ENCODE measurements around the gene SDF4. TPM values are rescaled to one million over a fixed set of nuclear protein-coding genes. Genes with fewer than 3 reads are reported as not detected.
"Not testable (repeated sequence)": the region's sequence is repeated elsewhere in the genome, so short reads cannot be mapped to it uniquely, and the experiment has no call there.

The SDF4 gene
- total RNA-seq, 2 donors from 2014 or later: 157 to 230 TPM

GRCh38 chr1:1177452-1178206 is 54.2 kb downstream of the SDF4 start:
- Histone ChIP-seq H3K27ac (no peak overlapping the region), H3K36me3 (no peaks in the 10 kb centered on the region), H3K9me3 (no peaks in the 10 kb centered on the region), H3K4me3 (no peak overlapping the region), H3K27me3 (replicated peaks; ENCODE audit: insufficient read depth) (no peaks in the 10 kb centered on the region), H3K4me1 (ENCODE audit: control insufficient read depth in 1 of 2, low read depth in 2 of 2) (no peaks in the 10 kb centered on the region)
- DNase-seq (ENCODE audit: low spot score) (no peak), ATAC-seq (ENCODE audit: insufficient number of reproducible peaks, low FRiP score, low read depth) (no peak)
- TF ChIP-seq, protein P1, sequence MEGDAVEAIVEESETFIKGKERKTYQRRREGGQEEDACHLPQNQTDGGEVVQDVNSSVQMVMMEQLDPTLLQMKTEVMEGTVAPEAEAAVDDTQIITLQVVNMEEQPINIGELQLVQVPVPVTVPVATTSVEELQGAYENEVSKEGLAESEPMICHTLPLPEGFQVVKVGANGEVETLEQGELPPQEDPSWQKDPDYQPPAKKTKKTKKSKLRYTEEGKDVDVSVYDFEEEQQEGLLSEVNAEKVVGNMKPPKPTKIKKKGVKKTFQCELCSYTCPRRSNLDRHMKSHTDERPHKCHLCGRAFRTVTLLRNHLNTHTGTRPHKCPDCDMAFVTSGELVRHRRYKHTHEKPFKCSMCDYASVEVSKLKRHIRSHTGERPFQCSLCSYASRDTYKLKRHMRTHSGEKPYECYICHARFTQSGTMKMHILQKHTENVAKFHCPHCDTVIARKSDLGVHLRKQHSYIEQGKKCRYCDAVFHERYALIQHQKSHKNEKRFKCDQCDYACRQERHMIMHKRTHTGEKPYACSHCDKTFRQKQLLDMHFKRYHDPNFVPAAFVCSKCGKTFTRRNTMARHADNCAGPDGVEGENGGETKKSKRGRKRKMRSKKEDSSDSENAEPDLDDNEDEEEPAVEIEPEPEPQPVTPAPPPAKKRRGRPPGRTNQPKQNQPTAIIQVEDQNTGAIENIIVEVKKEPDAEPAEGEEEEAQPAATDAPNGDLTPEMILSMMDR (IDR thresholded peaks at IDR 0.05): no peak

- no peaks in the 10 kb centered on the region for H3K27me3 ChIP-seq (replicated peaks; ENCODE audit: insufficient read depth)
- ATAC-seq (ENCODE audit: insufficient number of reproducible peaks, low FRiP score, low read depth): no peak
These were observed 54.9 kb downstream of the SDF4 start for GRCh38 chr1:1176931-1177330.

GRCh38 chr1:1176063-1176761 is 55.6 kb downstream of the SDF4 start:
- H3K27me3 ChIP-seq (replicated peaks; ENCODE audit: insufficient read depth); DNase-seq (ENCODE audit: low spot score); ATAC-seq (ENCODE audit: insufficient number of reproducible peaks, low FRiP score, low read depth): not testable (repeated sequence)

More at GRCh38 chr1:1176931-1177330, 54.9 kb downstream of the SDF4 start:
- Histone ChIP-seq H3K27ac (no peak overlapping the region), H3K9me3 (no peaks in the 10 kb centered on the region), H3K4me1 (ENCODE audit: control insufficient read depth in 1 of 2, low read depth in 2 of 2) (no peaks in the 10 kb centered on the region), H3K4me3 (no peak overlapping the region), H3K36me3 (no peaks in the 10 kb centered on the region)
- TF ChIP-seq, protein P1 (IDR thresholded peaks at IDR 0.05): no peak
- no peak for DNase-seq (ENCODE audit: low spot score)

GRCh38 chr1:1175221-1176062 is 56.4 kb downstream of the SDF4 start:
- TF ChIP-seq, protein P1 (IDR thresholded peaks at IDR 0.05): no peak
- DNase-seq (ENCODE audit: low spot score): no peak
- Histone ChIP-seq H3K9me3 (no peaks in the 10 kb centered on the region), H3K4me3 (no peak overlapping the region), H3K4me1 (ENCODE audit: control insufficient read depth in 1 of 2, low read depth in 2 of 2) (no peaks in the 10 kb centered on the region), H3K36me3 (no peaks in the 10 kb centered on the region), H3K27me3 (replicated peaks; ENCODE audit: insufficient read depth) (no peaks in the 10 kb centered on the region), H3K27ac (no peak overlapping the region)
- ATAC-seq (ENCODE audit: insufficient number of reproducible peaks, low FRiP score, low read depth): no peak

More at GRCh38 chr1:1176063-1176761, 55.6 kb downstream of the SDF4 start:
- H3K36me3 ChIP-seq; H3K27ac ChIP-seq; H3K4me3 ChIP-seq; H3K4me1 ChIP-seq (ENCODE audit: control insufficient read depth in 1 of 2, low read depth in 2 of 2); H3K9me3 ChIP-seq: not testable (repeated sequence)

- Histone ChIP-seq H3K4me1 (ENCODE audit: control insufficient read depth in 1 of 2, low read depth in 2 of 2) (no peaks in the 10 kb centered on the region), H3K9me3 (no peaks in the 10 kb centered on the region), H3K36me3 (no peaks in the 10 kb centered on the region), H3K27me3 (replicated peaks; ENCODE audit: insufficient read depth) (no peaks in the 10 kb centered on the region), H3K27ac (no peak within 1 kb of the TSS), H3K4me3 (no peak within 1 kb of the TSS)
- DNase-seq (ENCODE audit: low spot score) (no peak), ATAC-seq (ENCODE audit: insufficient number of reproducible peaks, low FRiP score, low read depth) (no peak)
- TF ChIP-seq, protein P1 (IDR thresholded peaks at IDR 0.05): no peak
These were observed 57.9 kb downstream of the SDF4 start, which contains the start of gene TTLL10 for GRCh38 chr1:1173793-1174415. TSS of gene TTLL10 (plus strand) at chr1:1173880. CDS start at chr1:1179216, 5,336 bp downstream.
